GM08714 (cell line): ENCODE data around the gene SYT8.

ENCODE experiments used
- H3K4me3 ChIP-seq: fragments of 200-500 bp; sonication (Bioruptor generic); 2 replicates; pipeline ENCODE4 v1.5.1; 2014; ENCODE audit warnings: mild to moderate bottlenecking, low read length, inconsistent platforms
- ZNF274 ChIP-seq: IDR thresholded peaks from 2 replicates; pipeline ENCODE4 v1.6.1; 2012; ENCODE audit warnings: mild to moderate bottlenecking, low read depth, low read length

SYT8 gene

DNA sequence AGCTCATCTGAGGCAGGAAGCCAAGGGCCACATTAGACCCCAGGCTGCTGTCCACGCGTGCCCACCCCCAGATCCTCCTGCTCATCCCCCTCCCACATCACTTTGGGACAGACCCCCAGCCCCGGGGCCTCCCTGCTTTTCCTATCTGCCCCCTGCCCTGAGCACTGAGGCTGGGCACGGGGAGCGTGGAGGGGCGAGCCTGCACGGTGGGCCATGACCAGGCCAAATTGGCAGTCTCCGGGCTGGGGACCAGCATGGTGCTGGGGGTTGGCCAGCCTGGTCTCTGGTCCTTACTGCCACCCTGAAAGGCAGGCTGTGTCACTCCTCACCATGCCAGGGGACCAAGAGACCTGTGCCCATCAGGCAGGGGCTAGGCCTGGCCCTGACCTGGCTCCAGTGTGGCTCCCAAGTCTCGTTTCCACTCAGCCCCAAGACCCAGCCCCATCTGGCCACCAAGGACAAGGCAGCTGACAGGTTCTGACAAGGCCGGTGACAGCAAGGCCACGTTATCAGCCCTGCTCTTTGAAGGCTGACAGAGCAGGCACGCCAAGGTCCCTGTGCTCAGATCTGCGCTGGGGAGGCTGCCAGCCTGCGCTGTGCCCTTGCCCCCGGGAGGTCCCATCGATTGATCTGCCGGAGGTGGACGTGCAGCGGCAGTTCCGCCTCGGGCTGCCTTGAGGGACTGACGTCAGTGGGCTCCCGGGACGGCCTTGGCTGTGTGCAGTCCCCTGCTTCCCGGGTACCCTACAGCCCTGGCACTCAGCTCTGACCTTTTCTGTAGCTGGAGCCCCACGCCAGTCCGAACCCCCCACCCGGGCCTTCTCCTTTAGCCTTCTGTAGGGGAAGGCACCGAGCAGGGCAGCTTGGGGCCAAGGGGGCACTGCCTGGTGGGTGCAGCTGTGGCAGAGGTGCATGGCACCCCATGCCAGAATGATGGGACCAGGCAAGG lies 7.6 kb downstream of the SYT8 start:
- TF ChIP-seq ZNF274: no peak

DNA sequence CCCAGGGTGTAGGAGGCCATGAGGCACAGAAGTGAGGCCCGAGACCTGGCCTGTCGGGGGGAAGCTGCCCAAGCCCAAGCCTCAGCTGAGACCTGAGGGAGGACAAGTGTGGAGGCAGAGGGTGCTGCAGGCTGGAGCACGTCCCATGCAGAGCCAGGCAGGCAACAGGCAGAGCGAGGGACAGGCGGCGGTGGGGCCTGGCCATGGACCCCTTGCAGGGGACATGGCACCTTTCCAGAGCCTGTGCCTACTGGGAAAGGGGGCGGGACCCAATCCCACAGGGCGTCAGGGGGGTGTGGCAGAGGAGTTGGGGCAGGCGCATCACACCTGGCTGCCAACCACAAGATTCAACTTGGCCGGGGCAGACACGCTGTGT lies 8.3 kb downstream of the SYT8 start:
- no peak overlapping the region for H3K4me3 ChIP-seq

More for the DNA sequence above, 7.6 kb downstream of the SYT8 start:
- no peak overlapping the region for H3K4me3 ChIP-seq

DNA sequence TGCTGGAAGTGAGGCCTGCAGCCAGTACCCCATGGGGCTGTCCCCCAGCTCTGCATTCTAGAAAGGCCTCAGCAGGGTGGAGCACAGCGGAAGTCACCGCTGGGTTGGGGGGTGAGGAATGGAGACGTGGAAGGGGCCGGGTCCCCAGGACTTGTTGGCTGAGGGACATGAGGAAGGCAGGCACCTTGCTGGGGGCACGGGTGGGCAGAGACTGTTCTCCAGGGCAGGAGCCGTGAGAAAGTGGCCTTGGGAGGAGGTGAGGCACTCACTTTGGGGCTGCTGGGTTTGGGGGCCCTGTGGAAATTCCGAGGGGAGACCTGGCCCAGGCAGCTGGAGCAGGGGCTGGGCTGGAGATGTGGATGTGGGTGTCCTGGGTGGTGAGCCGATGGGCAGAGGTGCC lies 9.0 kb downstream of the SYT8 start:
- TF ChIP-seq ZNF274: no peak
- no peak overlapping the region for H3K4me3 ChIP-seq

More for the DNA sequence above, 8.3 kb downstream of the SYT8 start:
- TF ChIP-seq ZNF274: no peak

GRCh38 chr11:1844221-1845094 lies 9.7 kb downstream of the SYT8 start:
- H3K4me3 ChIP-seq: no peak overlapping the region
- no peak for TF ChIP-seq ZNF274

DNA sequence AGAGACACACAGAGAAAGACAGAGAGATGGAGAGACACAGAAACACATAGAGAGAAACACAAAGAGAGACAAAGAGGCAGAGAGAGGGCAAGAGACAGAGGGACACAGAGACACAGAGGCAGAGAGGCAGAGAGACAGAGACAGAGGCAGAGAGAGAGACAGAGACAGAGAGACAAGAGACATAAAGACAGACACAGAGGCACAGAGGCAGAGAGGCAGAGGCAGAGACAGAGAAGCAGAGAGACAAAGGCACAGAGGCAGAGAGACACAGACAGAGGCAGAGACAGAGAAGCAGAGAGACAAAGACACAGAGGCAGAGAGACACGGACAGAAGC lies 10.3 kb downstream of the SYT8 start:
- H3K4me3 ChIP-seq: no peak overlapping the region
- TF ChIP-seq ZNF274: no peak

DNA sequence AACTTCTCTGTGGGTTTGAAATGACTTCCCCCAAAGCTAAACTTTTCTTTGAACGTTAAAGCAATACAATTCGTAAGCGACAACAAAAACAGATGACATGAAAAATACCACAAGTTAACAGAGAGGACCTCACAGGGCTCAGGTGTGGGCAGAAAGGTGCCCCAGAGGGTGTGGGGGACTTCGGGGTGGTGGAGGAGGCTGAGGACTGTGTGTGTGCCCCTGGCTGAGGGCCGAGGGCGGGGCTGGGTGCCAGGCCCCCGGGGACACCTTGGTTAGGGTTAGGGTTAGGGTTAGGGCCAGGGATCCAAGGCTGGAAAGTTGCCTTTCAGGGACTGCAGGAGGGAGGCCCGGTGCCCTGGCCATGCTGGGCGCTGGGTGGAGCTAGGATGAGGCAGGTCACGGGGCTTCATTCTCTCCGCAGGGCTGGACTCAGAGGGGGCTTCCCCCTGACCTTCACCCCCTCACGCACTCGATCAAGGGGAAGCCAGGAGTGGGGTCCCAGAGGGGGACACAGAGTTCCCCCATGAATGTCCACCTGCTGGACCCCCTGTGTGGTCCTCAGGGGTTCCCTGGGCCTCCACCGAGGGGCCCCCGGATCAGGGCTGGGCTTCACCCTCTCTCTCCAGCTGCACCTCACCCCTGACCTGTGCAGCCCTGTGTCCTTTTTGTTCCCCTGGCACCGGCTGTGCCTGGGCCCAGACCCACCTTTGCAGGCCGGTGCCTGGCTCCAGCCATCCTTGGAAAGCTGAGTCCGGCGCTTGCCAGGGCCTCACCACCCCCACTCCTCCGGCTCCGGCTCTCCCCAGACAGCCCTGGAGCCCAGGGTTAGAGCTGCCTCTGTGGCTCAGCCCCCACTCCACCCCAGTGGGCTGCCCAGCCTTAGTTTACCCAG lies 11.0 kb downstream of the SYT8 start:
- no peak overlapping the region for H3K4me3 ChIP-seq
- no peak for TF ChIP-seq ZNF274

DNA sequence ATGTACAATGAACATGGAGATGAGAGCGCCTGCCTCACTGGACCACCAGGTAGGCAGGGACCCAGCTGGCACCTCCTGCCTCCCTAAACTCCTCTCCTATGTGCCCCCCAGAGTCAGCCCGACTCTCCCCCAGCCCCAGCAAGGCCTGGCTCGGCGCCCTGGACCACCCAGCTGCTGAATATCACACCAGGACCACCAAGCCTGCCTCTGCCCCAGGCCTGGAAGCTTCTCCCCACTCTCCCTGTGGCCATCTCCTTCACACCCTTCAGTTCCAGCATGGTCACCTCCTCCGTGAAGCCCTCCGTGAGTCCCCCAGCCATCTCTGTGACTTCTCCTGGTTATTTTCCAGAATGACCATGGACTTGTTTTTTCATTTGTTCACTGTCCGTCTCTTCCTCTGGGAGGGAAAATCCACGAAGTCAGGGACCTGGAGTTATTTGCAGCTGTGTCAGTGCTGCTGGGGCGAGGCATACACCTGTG lies 11.7 kb downstream of the SYT8 start:
- no peak for TF ChIP-seq ZNF274

GRCh38 chr11:1847006-1847735 lies 12.4 kb downstream of the SYT8 start:
- H3K4me3 ChIP-seq: no peak overlapping the region
- TF ChIP-seq ZNF274: no peak

More for the DNA sequence above, 11.7 kb downstream of the SYT8 start:
- H3K4me3 ChIP-seq: no peak overlapping the region

DNA sequence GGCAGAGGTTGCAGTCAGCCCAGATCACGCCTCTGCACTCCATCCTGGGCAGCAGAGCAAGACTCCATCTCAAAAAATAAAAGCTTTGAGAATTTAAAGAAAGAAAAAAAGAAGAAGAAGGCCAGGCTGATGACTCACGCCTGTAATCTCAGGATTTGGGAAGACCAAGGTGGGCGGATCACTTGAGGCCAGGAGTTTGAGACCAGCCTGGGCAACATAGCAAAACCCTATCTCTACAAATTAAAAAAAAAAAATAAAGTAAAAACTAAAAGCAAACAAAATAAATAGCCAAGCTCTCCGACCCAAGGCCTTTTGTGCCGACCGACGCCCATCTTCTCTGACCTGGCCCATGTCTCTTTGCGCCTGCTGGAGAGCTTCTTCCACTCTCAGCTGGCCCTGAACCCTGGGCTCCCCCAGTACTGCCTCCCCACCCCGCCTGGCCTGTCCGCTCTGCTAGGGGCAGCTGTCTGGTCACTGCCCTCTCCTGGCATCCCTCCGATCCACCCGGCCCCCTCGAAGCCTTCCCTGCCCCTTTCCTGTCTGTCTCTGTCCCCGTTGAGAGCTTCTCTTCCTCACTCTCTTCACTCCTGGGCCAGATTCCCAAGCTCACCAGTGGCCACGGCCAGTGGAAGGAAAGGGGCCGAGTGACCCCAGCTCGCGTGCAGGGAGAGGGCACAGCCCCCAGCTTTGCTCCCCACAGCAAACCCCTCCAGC lies 13.3 kb downstream of the SYT8 start:
- TF ChIP-seq ZNF274: no peak
- no peak overlapping the region for H3K4me3 ChIP-seq

- no peak for TF ChIP-seq ZNF274
- no peak overlapping the region for H3K4me3 ChIP-seq
Observed at GRCh38 chr11:1848640-1849430, 14.0 kb downstream of the SYT8 start.

DNA sequence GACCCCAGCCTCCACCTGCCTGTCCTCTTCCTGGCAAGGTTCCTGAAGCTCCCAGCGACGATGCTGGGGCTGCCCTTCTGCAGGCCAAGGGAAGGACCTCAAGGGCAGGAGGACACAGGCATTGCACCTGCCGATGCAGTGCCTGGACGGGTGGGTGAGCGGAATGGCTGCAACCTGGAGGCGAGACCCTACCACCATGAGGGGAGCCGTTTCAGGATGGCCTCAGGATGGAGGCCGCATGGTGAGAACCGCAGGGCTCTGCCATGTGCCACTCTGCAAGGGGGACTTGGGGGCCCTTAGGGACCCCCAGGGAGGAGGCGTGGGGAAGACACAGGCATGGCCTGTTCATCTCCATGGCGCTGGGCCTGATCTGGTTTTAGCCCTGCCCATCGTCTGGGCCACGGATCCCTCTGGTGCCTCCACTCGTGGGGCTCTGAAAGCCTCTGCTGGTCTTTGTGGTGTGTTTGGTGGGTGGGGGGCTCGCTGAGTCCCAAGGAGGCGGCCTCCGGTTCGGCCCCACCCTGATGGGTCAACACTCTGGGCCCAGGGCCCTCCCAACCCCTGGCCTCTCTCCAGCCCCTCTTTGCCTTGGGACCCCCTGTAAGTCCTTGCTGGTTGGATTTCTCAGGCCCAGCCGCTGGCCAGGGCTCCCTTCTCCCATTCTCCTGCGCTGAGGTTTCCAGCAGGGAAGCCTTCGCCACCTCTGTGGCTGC lies 16.8 kb downstream of the SYT8 start:
- TF ChIP-seq ZNF274: no peak
- no peak overlapping the region; the same call in 1 of the 2 replicates for H3K4me3 ChIP-seq
